PC-9 (cell line): ENCODE data around the gene ADAMTSL4.

Experiments used
- CTCF ChIP-seq: fragments of 200-600 bp; sonication (generic); conservative IDR thresholded peaks from 2 replicates; pipeline ENCODE4 v1.6.1; 2017; ENCODE audit warnings: mixed run types, antibody characterized with exemption, mild to moderate bottlenecking, moderate library complexity
- EZH2 ChIP-seq: fragments of 200-600 bp; sonication (generic); IDR thresholded peaks from 2 replicates; pipeline ENCODE4 v1.8.0; 2017; ENCODE audit warnings: antibody characterized with exemption, low read depth

GRCh38 chr1:150561254-150561973 lies 12.2 kb downstream of the ADAMTSL4 start:
- TF ChIP-seq CTCF (no peak), EZH2 (no peak)
